ENCODE measurements around the gene F7.
"Not testable (repeated sequence)": the region's sequence is repeated elsewhere in the genome, so short reads cannot be mapped to it uniquely, and the experiment has no call there.

The F7 gene

GRCh38 chr13:113105032-113105920 lies at the start of gene F7:
Gene F7, plus strand, starts transcription at chr13:113105791. Its CDS starts 51 bp downstream, at chr13:113105842.
- peaks cover 10 to 14% of the 10 kb centered on the region in 2 donors for H3K27me3 ChIP-seq (ENCODE audit: control insufficient read depth in 1 of 2, insufficient read depth in 2 of 2, low read length in 2 of 2)
- H3K9me3 ChIP-seq (ENCODE audit: control insufficient read depth in 2 of 2, low read length in 2 of 2) = no peaks in the 10 kb centered on the region
- H3K9ac ChIP-seq (ENCODE audit: low read length in 2 of 2) = no peak within 1 kb of the TSS
- peaks cover 4% of the 10 kb centered on the region for H3K4me1 ChIP-seq (ENCODE audit: control insufficient read depth, insufficient read depth, low read length)
- H3K27ac ChIP-seq (ENCODE audit: low read length) = no peak within 1 kb of the TSS
- H3K36me3 ChIP-seq (ENCODE audit: control insufficient read depth in 2 of 2, insufficient read depth in 2 of 2, low read length in 2 of 2) = no peaks in the 10 kb centered on the region
- H3K4me3 ChIP-seq (ENCODE audit: low read length in 2 of 2) = no peak within 1 kb of the TSS

DNA sequence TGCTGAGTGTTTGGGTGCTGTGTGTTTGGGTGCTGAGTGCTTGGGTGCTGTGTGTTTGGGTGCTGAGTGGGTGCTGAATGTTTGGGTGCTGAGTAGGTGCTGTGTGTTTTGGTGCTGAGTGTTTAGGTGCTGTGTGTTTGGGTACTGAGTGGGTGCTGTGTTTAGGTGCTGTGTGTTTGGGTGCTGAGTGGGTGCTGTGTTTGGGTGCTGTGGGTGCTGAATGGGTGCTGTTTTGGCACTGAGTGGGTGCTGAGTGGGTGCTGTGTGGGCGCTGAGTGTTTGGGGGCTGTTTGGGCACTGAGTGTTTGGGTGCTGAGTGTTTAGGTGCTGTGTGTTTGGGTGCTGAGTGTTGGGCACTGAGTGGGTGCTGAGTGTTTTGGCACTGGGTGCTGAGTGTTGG lies 48.5 kb upstream of the F7 start:
- Histone ChIP-seq H3K27me3 (ENCODE audit: control insufficient read depth in 1 of 2, insufficient read depth in 2 of 2, low read length in 2 of 2) (peaks cover 20 to 24% of the 10 kb centered on the region in 2 donors), H3K4me3 (ENCODE audit: low read length in 2 of 2) (no peak overlapping the region), H3K36me3 (ENCODE audit: control insufficient read depth in 2 of 2, insufficient read depth in 2 of 2, low read length in 2 of 2) (no peaks in the 10 kb centered on the region), H3K27ac (ENCODE audit: low read length) (no peak overlapping the region), H3K9ac (ENCODE audit: low read length in 2 of 2) (no peak overlapping the region), H3K4me1 (ENCODE audit: control insufficient read depth, insufficient read depth, low read length) (no peaks in the 10 kb centered on the region), H3K9me3 (ENCODE audit: control insufficient read depth in 2 of 2, low read length in 2 of 2) (no peaks in the 10 kb centered on the region)

- not testable (repeated sequence) for H3K9ac ChIP-seq (ENCODE audit: low read length in 2 of 2); H3K27ac ChIP-seq (ENCODE audit: low read length); H3K4me3 ChIP-seq (ENCODE audit: low read length in 2 of 2); H3K9me3 ChIP-seq (ENCODE audit: control insufficient read depth in 2 of 2, low read length in 2 of 2); H3K36me3 ChIP-seq (ENCODE audit: control insufficient read depth in 2 of 2, insufficient read depth in 2 of 2, low read length in 2 of 2); H3K4me1 ChIP-seq (ENCODE audit: control insufficient read depth, insufficient read depth, low read length)
- H3K27me3 ChIP-seq (ENCODE audit: control insufficient read depth in 1 of 2, insufficient read depth in 2 of 2, low read length in 2 of 2) = peaks cover 19 to 20% of the 10 kb centered on the region in 2 donors
Measured at GRCh38 chr13:113057559-113057958, 48.0 kb upstream of the F7 start.

- H3K27ac ChIP-seq (ENCODE audit: low read length) = no peak overlapping the region
- H3K4me3 ChIP-seq (ENCODE audit: low read length in 2 of 2) = no peak overlapping the region
- H3K9me3 ChIP-seq (ENCODE audit: control insufficient read depth in 2 of 2, low read length in 2 of 2) = no peaks in the 10 kb centered on the region
- H3K4me1 ChIP-seq (ENCODE audit: control insufficient read depth, insufficient read depth, low read length) = no peaks in the 10 kb centered on the region
- no peak overlapping the region for H3K9ac ChIP-seq (ENCODE audit: low read length in 2 of 2)
- peaks cover 13 to 17% of the 10 kb centered on the region in 2 donors for H3K27me3 ChIP-seq (ENCODE audit: control insufficient read depth in 1 of 2, insufficient read depth in 2 of 2, low read length in 2 of 2)
- no peaks in the 10 kb centered on the region for H3K36me3 ChIP-seq (ENCODE audit: control insufficient read depth in 2 of 2, insufficient read depth in 2 of 2, low read length in 2 of 2)
Measured at GRCh38 chr13:113058129-113058987, 47.2 kb upstream of the F7 start.

GRCh38 chr13:113058988-113059850 lies 46.4 kb upstream of the F7 start:
- no peak overlapping the region for H3K9ac ChIP-seq (ENCODE audit: low read length in 2 of 2)
- H3K4me1 ChIP-seq (ENCODE audit: control insufficient read depth, insufficient read depth, low read length) = no peaks in the 10 kb centered on the region
- no peak overlapping the region for H3K27ac ChIP-seq (ENCODE audit: low read length)
- H3K4me3 ChIP-seq (ENCODE audit: low read length in 2 of 2) = no peak overlapping the region
- H3K36me3 ChIP-seq (ENCODE audit: control insufficient read depth in 2 of 2, insufficient read depth in 2 of 2, low read length in 2 of 2) = no peaks in the 10 kb centered on the region
- no peaks in the 10 kb centered on the region for H3K9me3 ChIP-seq (ENCODE audit: control insufficient read depth in 2 of 2, low read length in 2 of 2)
- H3K27me3 ChIP-seq (ENCODE audit: control insufficient read depth in 1 of 2, insufficient read depth in 2 of 2, low read length in 2 of 2) = peaks cover 9 to 11% of the 10 kb centered on the region in 2 donors

DNA sequence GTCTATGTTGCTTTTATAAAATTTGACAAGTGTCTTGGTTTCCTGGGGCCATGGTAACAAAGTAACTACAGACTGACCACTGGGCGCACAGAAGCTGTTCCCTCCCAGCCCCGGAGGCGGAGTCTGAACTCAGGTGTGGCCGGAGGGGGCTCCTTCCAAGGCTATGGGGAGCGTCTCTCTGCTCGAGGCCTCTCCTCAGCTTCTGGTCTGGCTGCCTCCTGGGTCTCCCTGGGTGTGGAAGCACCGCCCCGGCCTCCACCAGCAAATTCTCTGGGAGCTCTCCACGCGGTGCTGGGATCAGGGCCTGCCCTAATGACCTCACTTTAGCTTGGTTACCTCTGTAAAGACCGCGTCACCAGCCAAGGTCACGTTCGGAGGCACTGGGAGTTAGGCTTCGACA lies 45.7 kb upstream of the F7 start:
- Histone ChIP-seq H3K4me1 (ENCODE audit: control insufficient read depth, insufficient read depth, low read length) (no peaks in the 10 kb centered on the region), H3K9ac (ENCODE audit: low read length in 2 of 2) (no peak overlapping the region), H3K36me3 (ENCODE audit: control insufficient read depth in 2 of 2, insufficient read depth in 2 of 2, low read length in 2 of 2) (no peaks in the 10 kb centered on the region), H3K9me3 (ENCODE audit: control insufficient read depth in 2 of 2, low read length in 2 of 2) (no peaks in the 10 kb centered on the region), H3K4me3 (ENCODE audit: low read length in 2 of 2) (no peak overlapping the region), H3K27me3 (ENCODE audit: control insufficient read depth in 1 of 2, insufficient read depth in 2 of 2, low read length in 2 of 2) (peaks cover 8% of the 10 kb centered on the region in 2 donors), H3K27ac (ENCODE audit: low read length) (no peak overlapping the region)

DNA sequence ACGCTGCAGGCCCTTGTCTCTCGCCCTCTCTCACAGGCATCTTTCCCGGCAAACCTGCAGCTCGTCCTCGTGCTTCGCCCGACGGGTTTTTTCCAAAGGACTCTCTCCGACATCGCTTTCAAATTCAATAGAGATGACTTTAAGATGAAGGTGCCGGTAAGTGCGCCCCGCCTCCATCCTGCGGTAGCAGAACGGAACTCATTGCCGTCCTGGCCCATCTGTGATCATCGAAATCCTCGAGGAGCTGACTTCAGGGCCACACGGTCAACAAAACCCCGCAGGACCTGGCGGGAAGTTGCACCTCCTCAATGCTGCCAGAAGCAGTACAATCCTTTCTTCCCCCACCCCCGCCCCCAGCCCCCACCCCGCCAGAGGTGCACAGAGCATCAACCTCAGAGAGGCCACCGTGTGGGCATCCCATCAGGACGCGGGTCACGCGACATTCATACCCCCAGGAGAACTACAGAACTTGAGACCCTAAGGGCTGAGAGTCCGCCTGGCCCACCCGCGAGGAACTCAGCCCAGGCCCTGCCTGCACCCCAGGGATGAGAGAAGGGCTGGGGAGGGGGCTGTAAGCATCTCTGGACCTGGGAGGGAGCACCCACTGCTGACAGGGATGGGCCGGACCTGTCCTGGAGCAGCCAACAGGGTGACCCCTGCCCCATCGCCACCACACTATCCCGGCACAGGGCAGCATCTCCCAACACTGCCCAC lies 44.9 kb upstream of the F7 start:
- H3K36me3 ChIP-seq (ENCODE audit: control insufficient read depth in 2 of 2, insufficient read depth in 2 of 2, low read length in 2 of 2) = no peaks in the 10 kb centered on the region
- H3K27ac ChIP-seq (ENCODE audit: low read length) = no peak overlapping the region
- H3K9ac ChIP-seq (ENCODE audit: low read length in 2 of 2) = no peak overlapping the region
- no peaks in the 10 kb centered on the region for H3K9me3 ChIP-seq (ENCODE audit: control insufficient read depth in 2 of 2, low read length in 2 of 2)
- H3K4me1 ChIP-seq (ENCODE audit: control insufficient read depth, insufficient read depth, low read length) = no peaks in the 10 kb centered on the region
- peaks cover 3 to 4% of the 10 kb centered on the region in 2 donors for H3K27me3 ChIP-seq (ENCODE audit: control insufficient read depth in 1 of 2, insufficient read depth in 2 of 2, low read length in 2 of 2)
- no peak overlapping the region for H3K4me3 ChIP-seq (ENCODE audit: low read length in 2 of 2)

GRCh38 chr13:113061271-113061625 lies 44.3 kb upstream of the F7 start:
- no peak overlapping the region for H3K4me3 ChIP-seq (ENCODE audit: low read length in 2 of 2)
- no peak overlapping the region for H3K9ac ChIP-seq (ENCODE audit: low read length in 2 of 2)
- no peaks in the 10 kb centered on the region for H3K36me3 ChIP-seq (ENCODE audit: control insufficient read depth in 2 of 2, insufficient read depth in 2 of 2, low read length in 2 of 2)
- no peaks in the 10 kb centered on the region for H3K9me3 ChIP-seq (ENCODE audit: control insufficient read depth in 2 of 2, low read length in 2 of 2)
- no peak overlapping the region for H3K27ac ChIP-seq (ENCODE audit: low read length)
- H3K27me3 ChIP-seq (ENCODE audit: control insufficient read depth in 1 of 2, insufficient read depth in 2 of 2, low read length in 2 of 2) = no peaks in the 10 kb centered on the region
- H3K4me1 ChIP-seq (ENCODE audit: control insufficient read depth, insufficient read depth, low read length) = no peaks in the 10 kb centered on the region

- H3K9me3 ChIP-seq (ENCODE audit: control insufficient read depth in 2 of 2, low read length in 2 of 2) = no peaks in the 10 kb centered on the region
- H3K36me3 ChIP-seq (ENCODE audit: control insufficient read depth in 2 of 2, insufficient read depth in 2 of 2, low read length in 2 of 2) = no peaks in the 10 kb centered on the region
- no peak overlapping the region for H3K9ac ChIP-seq (ENCODE audit: low read length in 2 of 2)
- H3K4me1 ChIP-seq (ENCODE audit: control insufficient read depth, insufficient read depth, low read length) = no peaks in the 10 kb centered on the region
- H3K4me3 ChIP-seq (ENCODE audit: low read length in 2 of 2) = no peak overlapping the region
- H3K27ac ChIP-seq (ENCODE audit: low read length) = no peak overlapping the region
- H3K27me3 ChIP-seq (ENCODE audit: control insufficient read depth in 1 of 2, insufficient read depth in 2 of 2, low read length in 2 of 2) = no peaks in the 10 kb centered on the region
Measured at GRCh38 chr13:113061796-113062425, 43.7 kb upstream of the F7 start.
